ENCODE results near the gene ADAMTS4.

The ADAMTS4 gene

DNA sequence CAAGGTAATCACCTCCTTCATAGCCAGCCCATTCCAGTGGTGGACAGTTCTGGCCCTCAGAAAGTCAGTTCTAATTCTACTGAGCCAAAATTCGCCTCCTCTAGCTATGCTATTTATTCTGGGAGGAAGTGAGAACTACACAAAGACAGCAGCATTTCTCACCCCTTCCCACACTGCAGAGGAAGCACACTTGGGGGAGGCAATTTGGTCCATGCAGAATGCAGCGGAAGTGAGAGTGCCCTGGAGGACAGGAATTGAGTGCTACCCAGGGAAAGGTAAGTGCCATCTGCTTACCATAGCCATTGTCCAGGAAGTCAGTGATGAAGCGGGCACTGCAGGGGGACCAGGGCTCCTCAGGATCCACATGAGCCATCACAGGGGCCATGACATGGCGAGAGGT is 3.7 kb downstream of the ADAMTS4 start:
- no peak for DNase-seq

- no peak for DNase-seq
Observed at GRCh38 chr1:161193561-161194235, 5.2 kb downstream of the ADAMTS4 start.

- DNase-seq = peak; percentile 85
Observed at GRCh38 chr1:161192476-161193465, 6.1 kb downstream of the ADAMTS4 start.

DNA sequence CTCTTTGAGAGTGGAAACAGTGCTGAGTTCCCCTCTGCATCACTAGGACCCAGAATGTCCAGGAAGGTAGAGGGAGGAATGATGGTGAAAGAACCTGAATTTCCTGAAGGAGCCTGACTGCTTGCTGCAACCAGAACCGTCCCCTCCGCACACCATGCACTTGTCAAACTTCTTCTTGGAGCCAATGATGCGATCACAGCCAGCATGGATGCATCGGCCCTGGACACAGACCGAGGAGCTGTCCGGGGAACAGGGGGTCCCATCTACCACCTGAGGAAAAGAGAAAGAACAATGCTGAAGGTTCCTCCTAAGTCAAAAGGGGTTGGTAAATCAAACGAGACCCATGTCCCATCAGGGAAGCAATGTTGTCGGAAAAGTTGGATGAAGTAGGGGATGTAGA is 6.9 kb downstream of the ADAMTS4 start:
- no peak for DNase-seq

DNA sequence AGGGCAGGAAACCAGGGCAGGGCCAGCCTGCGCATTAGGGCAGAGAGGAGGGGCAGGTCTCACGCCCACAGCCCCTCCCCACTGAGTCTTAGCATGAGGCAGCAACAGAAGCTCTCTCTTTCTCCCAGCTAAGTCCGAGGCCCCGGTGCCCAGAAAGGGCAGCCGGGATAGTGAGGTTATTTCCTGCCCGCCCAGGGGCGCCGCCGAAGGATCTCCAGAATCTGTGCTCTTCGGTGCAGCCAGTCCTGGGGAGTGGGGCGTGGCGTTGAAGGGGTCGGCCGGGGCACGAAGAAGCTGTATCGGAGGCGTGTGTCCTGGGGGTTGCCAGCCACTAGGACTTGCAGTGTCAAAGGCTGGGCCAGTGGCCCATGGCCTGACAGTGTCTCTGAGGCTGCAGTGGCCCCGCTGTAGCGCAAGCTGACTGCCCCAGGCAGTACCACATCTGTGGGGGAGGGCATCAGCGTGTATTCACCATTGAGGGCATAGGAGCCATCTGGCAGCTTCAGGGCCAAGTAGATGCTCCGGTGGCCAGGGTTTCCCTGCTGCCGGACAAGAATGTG is 7.8 kb downstream of the ADAMTS4 start:
- DNase-seq = peak; percentile 56

DNA sequence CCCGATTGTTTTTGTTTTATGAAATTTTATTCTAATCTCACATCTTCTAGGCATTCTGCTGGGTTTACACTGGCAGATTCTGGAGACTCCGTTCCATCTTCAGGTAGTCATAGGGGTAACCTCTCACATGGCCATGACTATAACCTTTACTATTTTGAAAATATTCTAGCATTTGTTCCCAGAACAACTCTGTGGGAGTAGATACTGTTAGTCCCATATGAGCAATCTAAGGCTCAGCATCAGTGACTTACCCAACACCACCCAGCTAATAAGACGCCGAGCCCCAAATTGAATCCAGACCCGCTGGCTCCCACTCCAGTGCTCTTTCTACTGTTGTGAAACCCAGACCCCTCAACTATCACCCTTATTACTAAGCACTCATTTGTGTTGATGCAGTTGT is 9.8 kb downstream of the ADAMTS4 start:
- no peak for DNase-seq

GRCh38 chr1:161188381-161188780 is 10.5 kb downstream of the ADAMTS4 start:
- DNase-seq = no peak

- no peak for DNase-seq
Observed at GRCh38 chr1:161187311-161187710, 11.5 kb downstream of the ADAMTS4 start.

- no peak for DNase-seq
Observed at GRCh38 chr1:161185732-161186311, 13.0 kb downstream of the ADAMTS4 start.

DNA sequence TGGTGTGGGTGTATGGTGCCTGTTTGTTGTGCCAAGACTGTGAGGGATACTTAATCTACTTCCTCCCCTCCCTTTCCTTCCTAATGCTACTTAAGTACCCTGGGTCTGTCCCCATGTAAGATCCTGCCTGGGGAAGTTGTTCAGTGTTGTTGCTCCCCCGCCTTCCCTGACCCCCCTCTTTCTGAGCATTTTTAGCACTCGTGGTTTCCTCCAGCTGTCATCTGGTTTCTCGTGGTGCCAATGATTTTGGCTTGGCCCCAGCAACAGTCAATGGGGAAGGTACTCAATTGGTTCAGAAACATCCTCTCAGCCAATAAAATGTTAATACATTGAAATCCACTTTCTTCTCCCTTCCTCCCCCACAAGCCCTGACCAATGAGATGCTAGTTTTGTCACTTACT is 13.6 kb downstream of the ADAMTS4 start:
- no peak for DNase-seq

GRCh38 chr1:161182214-161182613 is 16.6 kb downstream of the ADAMTS4 start:
- DNase-seq = no peak

GRCh38 chr1:161180639-161181038 is 18.2 kb downstream of the ADAMTS4 start:
- no peak for DNase-seq

DNA sequence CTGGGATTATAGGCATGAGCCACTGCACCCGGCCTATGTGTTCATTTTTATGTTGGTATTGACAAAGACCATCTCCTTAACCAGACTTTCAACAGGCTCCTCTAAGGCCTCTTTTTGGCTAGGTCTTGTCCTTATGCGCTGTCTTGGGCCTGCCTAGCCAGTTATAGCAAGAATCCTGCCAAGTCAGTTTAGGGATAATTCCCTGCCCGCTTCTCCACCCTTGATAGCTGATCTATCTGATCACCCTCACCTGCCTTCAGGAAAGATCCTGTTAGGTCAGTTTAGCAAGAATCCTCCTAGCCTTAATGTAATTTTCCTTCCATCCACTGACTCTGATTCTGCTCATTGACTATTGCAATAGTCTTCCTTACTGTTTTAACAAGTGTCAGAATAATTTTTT is 19.2 kb downstream of the ADAMTS4 start:
- no peak for DNase-seq

DNA sequence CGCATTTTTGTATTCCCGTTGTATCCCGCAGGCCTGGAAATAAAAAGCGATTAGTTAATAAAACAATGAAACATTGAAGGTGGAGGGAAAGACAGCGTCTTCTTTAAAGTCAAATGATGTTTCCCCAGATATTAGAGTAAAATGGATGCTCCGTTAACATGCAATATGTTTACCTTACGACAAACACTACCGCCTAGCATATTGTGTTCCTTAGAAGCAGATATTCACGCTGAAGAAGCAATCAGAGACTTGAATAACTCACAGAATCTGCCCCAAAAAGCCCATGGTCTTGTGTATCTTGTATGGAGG is 21.0 kb downstream of the ADAMTS4 start:
- no peak for DNase-seq

DNA sequence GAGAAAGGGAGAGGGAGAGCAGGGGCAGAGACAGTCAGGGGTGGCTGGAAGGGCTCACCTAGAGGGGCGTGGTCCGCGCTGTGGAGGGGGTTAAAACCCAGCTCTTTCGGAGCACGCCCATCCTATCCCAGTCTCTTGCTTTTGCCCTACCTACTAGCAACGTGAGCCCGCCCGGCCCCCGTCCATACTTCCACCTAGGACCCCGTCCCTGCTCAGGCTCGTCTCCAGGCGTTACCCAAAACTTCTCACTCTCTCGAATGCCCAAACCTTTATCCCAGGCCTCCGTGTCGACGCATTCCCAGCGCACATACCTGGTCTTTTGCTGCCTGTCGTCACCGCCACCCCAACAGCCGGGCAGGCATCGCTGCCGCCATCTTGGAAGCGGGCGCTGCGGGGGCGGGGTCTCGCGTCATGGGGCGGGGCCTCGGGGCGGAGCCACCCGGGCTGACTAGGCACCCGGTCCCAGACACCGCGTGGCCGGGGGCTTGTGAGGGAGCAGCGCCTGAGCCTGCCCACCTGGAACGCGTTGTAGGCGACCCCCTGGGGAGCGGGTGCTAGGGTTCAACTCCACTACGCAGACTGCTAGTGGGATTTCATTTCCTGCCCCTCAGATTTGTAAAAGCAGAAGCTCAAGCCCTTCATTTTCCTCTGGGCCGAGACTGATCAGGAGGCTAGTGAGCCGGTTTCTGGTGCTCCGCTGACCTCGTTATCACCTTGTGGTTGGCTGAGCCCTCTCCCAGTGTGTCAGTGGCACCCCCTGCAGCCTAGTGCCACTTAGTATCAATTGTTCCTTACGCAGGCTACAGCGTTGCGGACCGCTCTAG is 21.5 kb downstream of the ADAMTS4 start, which contains the start of gene B4GALT3:
Gene B4GALT3, minus strand, starts transcription at position 396 of the 824 bp plus-strand sequence. CDS start 1,447 bp downstream, outside the sequence.
- peak; percentile 96 for DNase-seq

- no peak for DNase-seq
Observed at GRCh38 chr1:161176468-161177111, 22.3 kb downstream of the ADAMTS4 start.

- no peak for DNase-seq
Observed at GRCh38 chr1:161175771-161176453, 22.9 kb downstream of the ADAMTS4 start.

GRCh38 chr1:161174911-161175310 is 23.9 kb downstream of the ADAMTS4 start:
- no peak for DNase-seq

- no peak for DNase-seq
Observed at GRCh38 chr1:161173711-161174110, 25.1 kb downstream of the ADAMTS4 start.

DNA sequence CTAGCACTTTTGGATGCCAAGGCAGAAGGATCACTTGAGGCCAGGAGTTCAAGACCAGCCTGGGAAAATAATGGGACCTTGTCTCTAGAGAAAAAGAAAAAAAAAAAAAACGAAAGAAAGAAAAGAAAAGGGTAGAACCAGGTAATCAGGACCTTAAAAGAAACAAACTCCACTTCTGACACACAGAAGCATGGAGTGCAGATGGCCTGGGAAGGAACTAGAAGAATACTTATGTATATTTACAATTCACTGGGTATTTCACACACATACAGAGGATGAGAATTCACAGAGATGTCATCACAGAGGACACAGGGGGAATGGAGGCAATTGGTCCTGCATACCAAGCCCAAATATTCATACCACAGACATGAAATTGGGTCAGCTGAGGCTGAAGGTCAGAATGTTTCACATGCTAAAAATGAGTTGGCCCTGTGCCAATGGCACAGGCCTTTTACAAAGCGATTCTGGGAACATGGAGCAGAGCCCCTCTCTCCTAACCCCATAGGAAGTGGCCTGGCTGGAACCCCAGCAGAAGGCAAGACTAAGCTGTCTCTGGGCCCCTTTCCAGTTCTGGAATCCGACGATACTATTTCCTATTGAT is 26.0 kb downstream of the ADAMTS4 start:
- DNase-seq = no peak

DNA sequence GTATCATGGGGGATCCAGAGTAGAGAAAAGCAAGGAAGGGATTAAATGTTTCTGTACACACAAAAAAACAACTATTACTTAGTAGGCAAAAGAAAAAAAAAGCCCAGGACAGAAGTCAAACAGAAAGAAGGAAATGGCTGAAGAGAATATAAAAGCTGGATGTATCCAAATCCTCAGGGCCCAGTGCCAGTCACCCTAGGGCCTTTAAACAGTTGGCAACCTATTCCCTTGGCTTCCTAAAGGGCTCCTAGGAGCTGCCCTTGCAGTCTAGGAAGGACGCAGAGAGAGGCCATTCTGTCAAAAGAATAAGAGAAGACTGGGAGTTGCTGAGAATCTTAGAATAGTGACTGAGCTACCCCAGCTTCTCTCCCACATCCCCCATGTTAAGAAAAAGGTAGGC is 26.5 kb downstream of the ADAMTS4 start:
- no peak for DNase-seq

All from islet precursor cell (in vitro differentiated cells).